NCI-H1105 treated with DMSO at 0.1 percent for 48 hours (cell line): ENCODE results near the gene EPB41L1.

Experiments used
- DNase-seq: peaks from one replicate; lab custom pipeline; 2025; lab: John Stamatoyannopoulos, UW

The EPB41L1 gene

DNA sequence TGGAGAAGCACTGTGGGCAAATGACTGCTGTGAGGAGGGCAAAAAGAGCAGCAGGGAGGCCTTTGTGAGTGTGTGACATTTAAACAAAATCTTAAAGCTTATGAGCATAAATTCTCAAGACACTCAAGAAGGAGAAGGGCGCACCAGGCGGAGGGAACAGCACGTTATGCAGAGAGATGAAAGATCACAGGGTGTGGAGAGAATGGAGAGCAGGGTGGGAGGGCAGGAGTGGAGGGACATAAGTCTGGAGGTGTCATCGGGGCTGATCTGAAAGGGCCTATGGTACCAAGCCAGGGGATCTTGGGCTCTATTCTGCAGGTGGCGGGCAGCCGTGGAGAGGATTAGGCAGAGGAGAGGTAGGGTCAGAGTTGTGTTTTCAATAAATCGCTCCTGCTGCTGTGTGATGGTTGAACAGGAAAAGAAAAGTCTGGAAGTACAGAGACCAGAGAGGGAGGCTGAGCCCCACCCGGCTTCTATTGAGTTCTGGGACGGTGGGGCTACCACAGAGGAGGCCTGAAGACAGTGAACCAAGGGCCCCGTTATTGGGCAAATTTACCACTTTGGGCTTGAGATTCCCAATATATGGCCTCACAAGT lies 127.3 kb downstream of the EPB41L1 start:
- DNase-seq: no peak
